Measurements from ENCODE around the gene LYSET.

LYSET gene

GRCh38 chr14:93199031-93199430 is 13.9 kb downstream of the LYSET start:
- Histone ChIP-seq H3K27ac (replicated peaks) (no peak overlapping the region), H3K27me3 (ENCODE audit: insufficient read depth, poor library complexity, severe bottlenecking) (no peaks in the 10 kb centered on the region), H3K4me3 (replicated peaks; ENCODE audit: insufficient read depth, low read length) (no peak overlapping the region)
- no peak for TF ChIP-seq CTCF (IDR thresholded peaks at IDR 0.05; ENCODE audit: insufficient read depth, low read length)
- no peak for TF ChIP-seq GABPA (IDR thresholded peaks at IDR 0.05; ENCODE audit: low read depth)
- TF ChIP-seq, protein P1, sequence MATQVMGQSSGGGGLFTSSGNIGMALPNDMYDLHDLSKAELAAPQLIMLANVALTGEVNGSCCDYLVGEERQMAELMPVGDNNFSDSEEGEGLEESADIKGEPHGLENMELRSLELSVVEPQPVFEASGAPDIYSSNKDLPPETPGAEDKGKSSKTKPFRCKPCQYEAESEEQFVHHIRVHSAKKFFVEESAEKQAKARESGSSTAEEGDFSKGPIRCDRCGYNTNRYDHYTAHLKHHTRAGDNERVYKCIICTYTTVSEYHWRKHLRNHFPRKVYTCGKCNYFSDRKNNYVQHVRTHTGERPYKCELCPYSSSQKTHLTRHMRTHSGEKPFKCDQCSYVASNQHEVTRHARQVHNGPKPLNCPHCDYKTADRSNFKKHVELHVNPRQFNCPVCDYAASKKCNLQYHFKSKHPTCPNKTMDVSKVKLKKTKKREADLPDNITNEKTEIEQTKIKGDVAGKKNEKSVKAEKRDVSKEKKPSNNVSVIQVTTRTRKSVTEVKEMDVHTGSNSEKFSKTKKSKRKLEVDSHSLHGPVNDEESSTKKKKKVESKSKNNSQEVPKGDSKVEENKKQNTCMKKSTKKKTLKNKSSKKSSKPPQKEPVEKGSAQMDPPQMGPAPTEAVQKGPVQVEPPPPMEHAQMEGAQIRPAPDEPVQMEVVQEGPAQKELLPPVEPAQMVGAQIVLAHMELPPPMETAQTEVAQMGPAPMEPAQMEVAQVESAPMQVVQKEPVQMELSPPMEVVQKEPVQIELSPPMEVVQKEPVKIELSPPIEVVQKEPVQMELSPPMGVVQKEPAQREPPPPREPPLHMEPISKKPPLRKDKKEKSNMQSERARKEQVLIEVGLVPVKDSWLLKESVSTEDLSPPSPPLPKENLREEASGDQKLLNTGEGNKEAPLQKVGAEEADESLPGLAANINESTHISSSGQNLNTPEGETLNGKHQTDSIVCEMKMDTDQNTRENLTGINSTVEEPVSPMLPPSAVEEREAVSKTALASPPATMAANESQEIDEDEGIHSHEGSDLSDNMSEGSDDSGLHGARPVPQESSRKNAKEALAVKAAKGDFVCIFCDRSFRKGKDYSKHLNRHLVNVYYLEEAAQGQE (IDR thresholded peaks at IDR 0.05; ENCODE audit: insufficient replicate concordance, low read depth) = no peak
- TF ChIP-seq SPI1 (IDR thresholded peaks at IDR 0.05; ENCODE audit: borderline replicate concordance, low read depth) = no peak
- DNase-seq (ENCODE audit: low read depth in 1 of 2, low spot score in 1 of 2) = no peak

DNA sequence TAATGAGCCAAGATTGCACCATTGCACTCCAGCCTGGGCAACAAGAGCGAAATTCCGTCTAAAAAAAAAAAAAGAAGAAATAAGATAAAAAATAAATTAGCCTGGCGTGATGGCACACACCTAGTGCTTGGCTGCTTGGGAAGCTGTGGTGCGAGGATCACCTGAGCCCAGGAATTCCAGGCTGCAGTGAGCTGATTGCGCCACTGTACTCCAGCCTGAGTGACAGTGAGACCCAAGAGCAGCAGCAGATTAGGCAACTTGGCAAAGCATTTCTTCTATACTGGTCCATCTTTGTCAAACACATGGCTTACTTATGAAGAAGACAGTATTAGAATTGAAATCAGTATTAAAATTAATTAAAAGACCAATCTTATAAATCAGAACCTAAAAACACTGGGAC is 15.4 kb downstream of the LYSET start:
- Histone ChIP-seq H3K4me3 (replicated peaks; ENCODE audit: insufficient read depth, low read length) (no peak overlapping the region), H3K27ac (replicated peaks) (no peak overlapping the region), H3K27me3 (ENCODE audit: insufficient read depth, poor library complexity, severe bottlenecking) (no peaks in the 10 kb centered on the region)
- no peak for DNase-seq (ENCODE audit: low read depth in 1 of 2, low spot score in 1 of 2)
- TF ChIP-seq SPI1 (IDR thresholded peaks at IDR 0.05; ENCODE audit: borderline replicate concordance, low read depth) (no peak), CTCF (IDR thresholded peaks at IDR 0.05; ENCODE audit: insufficient read depth, low read length) (no peak), GABPA (IDR thresholded peaks at IDR 0.05; ENCODE audit: low read depth) (no peak), POLR2AphosphoS5 (IDR thresholded peaks at IDR 0.05; ENCODE audit: low read depth) (no peak)
- TF ChIP-seq, protein P1 (IDR thresholded peaks at IDR 0.05; ENCODE audit: insufficient replicate concordance, low read depth) = no peak

- H3K27ac ChIP-seq (replicated peaks) = no peak overlapping the region
These were observed 16.1 kb downstream of the LYSET start for GRCh38 chr14:93201155-93201704.

More at GRCh38 chr14:93201155-93201704, 16.1 kb downstream of the LYSET start:
- no peak for DNase-seq (ENCODE audit: low read depth in 1 of 2, low spot score in 1 of 2)
- TF ChIP-seq SPI1 (IDR thresholded peaks at IDR 0.05; ENCODE audit: borderline replicate concordance, low read depth) (no peak), POLR2AphosphoS5 (IDR thresholded peaks at IDR 0.05; ENCODE audit: low read depth) (no peak), CTCF (IDR thresholded peaks at IDR 0.05; ENCODE audit: insufficient read depth, low read length) (no peak), GABPA (IDR thresholded peaks at IDR 0.05; ENCODE audit: low read depth) (no peak)
- TF ChIP-seq, protein P1 (IDR thresholded peaks at IDR 0.05; ENCODE audit: insufficient replicate concordance, low read depth) = no peak
- H3K27me3 ChIP-seq (ENCODE audit: insufficient read depth, poor library complexity, severe bottlenecking) = no peaks in the 10 kb centered on the region
- no peak overlapping the region for H3K4me3 ChIP-seq (replicated peaks; ENCODE audit: insufficient read depth, low read length)
